Measurements from ENCODE around the gene DAPK1.

- no peak for TF ChIP-seq TCF4 (CRISPR knock-in tag; IDR thresholded peaks at IDR 0.05; ENCODE audit: borderline replicate concordance)
- TF ChIP-seq GLIS3 (CRISPR knock-in tag; IDR thresholded peaks at IDR 0.05) = no peak
- TF ChIP-seq CREB5 (CRISPR knock-in tag; IDR thresholded peaks at IDR 0.05; ENCODE audit: low read depth) = no peak
- TF ChIP-seq ZFP30 (CRISPR knock-in tag; IDR thresholded peaks at IDR 0.05) = no peak
- no peak for TF ChIP-seq ZNF565 (CRISPR knock-in tag; conservative IDR thresholded peaks at IDR 0.05; ENCODE audit: low read depth)
- TF ChIP-seq BACH2 (CRISPR knock-in tag; IDR thresholded peaks at IDR 0.05; ENCODE audit: borderline replicate concordance) = no peak
Observed at GRCh38 chr9:87534036-87534435, 36.4 kb downstream of the DAPK1 start.

Data from SK-N-SH treated with all-trans-retinoic acid at 6 μM for 48 hours (cell line).